Small intestine (tissue), 7 donors: ENCODE data around the gene GLS. TPM values are rescaled to one million over a fixed set of nuclear protein-coding genes. Genes with fewer than 3 reads are reported as not detected.
"Not testable (repeated sequence)": the region's sequence is repeated elsewhere in the genome, so short reads cannot be mapped to it uniquely, and the experiment has no call there.

ENCODE experiments used
- DNase-seq, 2 donors: peaks; one replicate each; pipeline versions ENCODE4 v3.0.0 to v3.0.0-alpha.2; 2013
- FAIRE-seq: peaks from 2 replicates; lab custom pipeline; 2012; peaks lifted over from hg19 to GRCh38; lab: Jason Lieb, UNC
- H3K27ac ChIP-seq, 3 donors: one replicate each; pipeline ENCODE4 v1.5.1; 2013; ENCODE audit warnings: low read length in 2 of 3, mild to moderate bottlenecking in 2 of 3, control low read depth in 1 of 3, inconsistent platforms in 1 of 3, low read depth in 1 of 3, moderate library complexity in 1 of 3
- H3K27me3 ChIP-seq, 3 donors: one replicate each; pipeline ENCODE4 v1.6.1; 2013; ENCODE audit warnings: low read length in 3 of 3, inconsistent platforms in 1 of 3; ENCODE audit not compliant: control insufficient read depth in 3 of 3, insufficient read depth in 3 of 3
- H3K36me3 ChIP-seq, 3 donors: one replicate each; pipeline ENCODE4 v1.6.1; 2013; ENCODE audit warnings: low read length in 3 of 3, inconsistent platforms in 1 of 3, low read depth in 1 of 3, mild to moderate bottlenecking in 1 of 3, moderate library complexity in 1 of 3; ENCODE audit not compliant: control insufficient read depth in 3 of 3, insufficient read depth in 2 of 3
- H3K4me1 ChIP-seq, 3 donors: one replicate each; pipeline ENCODE4 v1.6.1; 2013; ENCODE audit warnings: low read length in 2 of 3, inconsistent platforms in 1 of 3, low read depth in 1 of 3, mild to moderate bottlenecking in 1 of 3, moderate library complexity in 1 of 3; ENCODE audit not compliant: control insufficient read depth in 3 of 3, insufficient read depth in 2 of 3
- H3K4me3 ChIP-seq, 3 donors: one replicate each; pipeline ENCODE4 v1.5.1; 2013; ENCODE audit warnings: low read length in 3 of 3, control low read depth in 1 of 3, inconsistent platforms in 1 of 3, low read depth in 1 of 3, mild to moderate bottlenecking in 1 of 3, moderate library complexity in 1 of 3
- H3K9me3 ChIP-seq, 2 donors: one replicate each; pipeline ENCODE4 v1.6.1; 2013; ENCODE audit warnings: low read depth in 1 of 2, low read length in 1 of 2; ENCODE audit not compliant: control insufficient read depth in 2 of 2, insufficient read depth in 1 of 2
- WGBS, 3 donors: extraction: QIAGEN DNeasy Blood & Tissue Kit; methylation state at CpG; one replicate each; pipeline ENCODE4 v1.1.7; 2013; 5-methylcytosine and 5-hydroxymethylcytosine counted together
- polyA plus RNA-seq, 4 donors: library from polyadenylated mRNA; stranded (reverse) in 3 of 4; unstranded in 1 of 4; fragments of 200-250 nt in 3 of 4; fragments of 120-200 nt in 1 of 4; gene quantifications; one replicate each; pipeline versions ENCODE4 v1.2.1 to v1.2.3, GENCODE V29; 2013
- donor health status: healthy with polysubstance abuse.
- donor health status: control.
- donor health status: control.
- donor health status: Bipolar disorder and iron deficiency.
- donor health status: healthy.

The GLS gene
- polyA plus RNA-seq, 4 donors, result 39.3 to 621 (median 48.7) TPM

- no peak for DNase-seq
- 91 to 97% (median 93%) methylated on average over 5 of the region's 5 CpGs for WGBS, 3 donors
These were observed 10.9 kb upstream of the GLS start for GRCh38 chr2:190869721-190870120.

GRCh38 chr2:190873451-190873850 lies 7.2 kb upstream of the GLS start:
- FAIRE-seq, H3K27me3 ChIP-seq, H3K9me3 ChIP-seq, H3K4me3 ChIP-seq, H3K27ac ChIP-seq, H3K36me3 ChIP-seq, H3K4me1 ChIP-seq, DNase-seq: not testable (repeated sequence)
- WGBS, 3 donors, result 97 to 98% (median 97%) methylated on average over 7 of the region's 7 CpGs

More at GRCh38 chr2:190869721-190870120, 10.9 kb upstream of the GLS start:
- FAIRE-seq, result no peak
- Histone ChIP-seq H3K9me3 (peaks cover 0 to 17% of the 10 kb centered on the region in 2 donors), H3K4me1 (peaks cover 0 to 2% (median 0%) of the 10 kb centered on the region in 3 donors), H3K27ac (no peak overlapping the region), H3K4me3 (no peak overlapping the region), H3K27me3 (no peaks in the 10 kb centered on the region), H3K36me3 (peaks cover 0 to 4% (median 0%) of the 10 kb centered on the region in 3 donors)

DNA sequence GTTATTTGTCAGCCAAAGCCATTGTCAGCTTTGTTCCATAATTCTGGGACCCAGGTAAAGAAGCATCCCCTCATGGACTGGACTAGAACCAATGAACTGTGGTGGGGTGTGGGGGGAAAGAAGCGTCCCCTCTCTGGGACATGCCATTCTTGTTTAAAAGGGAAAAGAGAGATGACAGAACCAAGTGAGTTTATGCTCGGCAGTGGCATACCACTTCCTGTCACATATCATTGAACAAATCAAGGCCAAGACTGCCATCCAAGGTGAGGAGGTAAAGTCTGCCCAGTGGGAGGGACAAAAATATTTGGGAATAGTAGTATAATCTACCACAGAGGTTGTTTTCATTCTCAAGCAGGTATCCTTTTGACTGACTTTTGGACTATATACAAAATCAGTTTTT lies 4.7 kb upstream of the GLS start:
- Histone ChIP-seq H3K27me3 (no peaks in the 10 kb centered on the region), H3K4me3 (no peak overlapping the region), H3K4me1 (peaks cover 0 to 11% (median 0%) of the 10 kb centered on the region in 3 donors), H3K27ac (no peak overlapping the region), H3K36me3 (no peaks in the 10 kb centered on the region), H3K9me3 (no peaks in the 10 kb centered on the region)
- 67 to 80% (median 72%) methylated on average over 2 of the region's 2 CpGs for WGBS, 3 donors
- FAIRE-seq (no peak), DNase-seq (no peak)

DNA sequence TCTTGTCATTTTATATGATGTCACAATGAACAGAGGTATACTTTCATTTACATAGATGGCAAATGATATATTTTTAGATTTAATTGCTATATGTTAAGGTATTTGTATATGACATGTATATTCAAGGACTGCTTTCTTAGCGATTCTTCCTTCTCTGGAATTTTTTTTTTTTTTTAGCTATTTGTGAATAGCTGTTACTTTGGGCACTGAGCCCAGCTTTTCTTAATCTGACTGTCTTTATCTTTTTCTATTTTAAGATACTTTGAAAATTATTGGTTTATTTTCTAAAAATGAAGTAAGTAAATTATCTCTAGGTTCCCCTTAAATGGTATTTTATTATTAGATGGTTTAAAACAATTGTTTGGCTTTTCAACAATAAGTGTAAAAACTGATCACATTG lies 4.0 kb upstream of the GLS start:
- no peak for DNase-seq
- 42 to 55% (median 55%) methylated on average over 1 of the region's 1 CpG for WGBS, 3 donors
- Histone ChIP-seq H3K9me3 (no peaks in the 10 kb centered on the region), H3K36me3 (no peaks in the 10 kb centered on the region), H3K27ac (no peak overlapping the region), H3K4me3 (no peak overlapping the region), H3K4me1 (peaks cover 0 to 11% (median 0%) of the 10 kb centered on the region in 3 donors), H3K27me3 (no peaks in the 10 kb centered on the region)
- FAIRE-seq, result no peak

DNA sequence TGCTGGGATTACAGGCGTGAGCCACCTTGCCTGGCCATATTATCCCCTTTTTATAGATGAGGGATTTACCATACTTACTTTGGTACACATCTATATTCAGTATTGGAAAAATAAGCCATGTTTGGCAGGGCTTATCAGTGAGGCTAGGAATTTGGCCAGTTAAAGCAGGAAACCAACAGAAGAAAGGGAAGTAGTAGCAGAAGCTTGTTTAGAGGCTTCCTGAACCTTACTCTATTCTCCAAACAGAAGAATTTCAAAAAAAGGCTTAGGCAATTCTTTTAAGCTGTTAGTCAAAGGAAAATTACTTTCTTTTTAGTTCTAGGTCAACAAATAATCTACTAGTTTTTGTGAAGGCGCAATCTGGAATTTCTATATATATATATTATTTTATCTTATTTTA lies 3.2 kb upstream of the GLS start:
- H3K9me3 ChIP-seq, result no peaks in the 10 kb centered on the region
- DNase-seq (no peak), FAIRE-seq (no peak)
- WGBS, 3 donors, result 95 to 98% (median 96%) methylated on average over 2 of the region's 2 CpGs
- H3K36me3 ChIP-seq, result peaks cover 0 to 3% (median 0%) of the 10 kb centered on the region in 3 donors
- H3K4me3 ChIP-seq, result no peak overlapping the region
- H3K4me1 ChIP-seq, result peaks cover 0 to 11% (median 0%) of the 10 kb centered on the region in 3 donors
- no peaks in the 10 kb centered on the region for H3K27me3 ChIP-seq
- H3K27ac ChIP-seq, result no peak overlapping the region

- no peaks in the 10 kb centered on the region for H3K27me3 ChIP-seq
- H3K4me3 ChIP-seq, result peak overlapping the region; percentile 28 to 99 (median 74)
- H3K36me3 ChIP-seq, result peaks cover 0 to 3% (median 0%) of the 10 kb centered on the region in 3 donors
- H3K4me1 ChIP-seq, result peaks cover 0 to 11% (median 0%) of the 10 kb centered on the region in 3 donors
- H3K9me3 ChIP-seq, result no peaks in the 10 kb centered on the region
- 7 to 23% (median 10%) methylated on average over 28 of the region's 28 CpGs for WGBS, 3 donors
- FAIRE-seq (no peak), DNase-seq (peak in 1 of 2 donors; percentile 44)
- H3K27ac ChIP-seq, result peak overlapping the region; percentile 82 to 97 (median 96)
These were observed 895 bp upstream of the GLS start for GRCh38 chr2:190879474-190880377.

GRCh38 chr2:190881084-190881597 lies 520 bp downstream of the GLS start:
- H3K4me1 ChIP-seq, result peaks cover 0 to 11% (median 0%) of the 10 kb centered on the region in 3 donors
- H3K27ac ChIP-seq, result peak overlapping the region; percentile 88 to 97 (median 96)
- H3K4me3 ChIP-seq, result peak overlapping the region; percentile 74 to 99 (median 97)
- H3K9me3 ChIP-seq, result no peaks in the 10 kb centered on the region
- peaks cover 0 to 11% (median 0%) of the 10 kb centered on the region in 3 donors for H3K36me3 ChIP-seq
- FAIRE-seq (no peak), DNase-seq (peak in 1 of 2 donors; percentile 71)
- WGBS, 3 donors, result 0% methylated on average over 42 to 60 of the region's 60 CpGs
- no peaks in the 10 kb centered on the region for H3K27me3 ChIP-seq

- Histone ChIP-seq H3K4me3 (peak overlapping the region; percentile 74 to 99 (median 97)), H3K36me3 (peaks cover 0 to 13% (median 0%) of the 10 kb centered on the region in 3 donors), H3K27ac (peak overlapping the region; percentile 88 to 97 (median 96)), H3K4me1 (peaks cover 0 to 11% (median 0%) of the 10 kb centered on the region in 3 donors), H3K9me3 (no peaks in the 10 kb centered on the region), H3K27me3 (no peaks in the 10 kb centered on the region)
- DNase-seq (peak; percentile 77 to 78), FAIRE-seq (no peak)
- WGBS, 3 donors, result 0 to 1% (median 1%) methylated on average over 34 to 46 of the region's 46 CpGs
These were observed 1.2 kb downstream of the GLS start for GRCh38 chr2:190881598-190882410.
